C4-2B (cell line): ENCODE data around the gene RP9.

Experiments
- H3K27ac ChIP-seq: fragments of 450-650 bp; 2 replicates; pipeline ENCODE4 v1.5.1; 2017
- CTCF ChIP-seq: fragments of 450-650 bp; conservative IDR thresholded peaks from 2 replicates; pipeline ENCODE4 v1.5.1; 2017; ENCODE audit warnings: mild to moderate bottlenecking
- ZFX ChIP-seq: fragments of 450-650 bp; IDR thresholded peaks from 2 replicates; pipeline ENCODE4 v1.6.1; 2017

The RP9 gene

DNA sequence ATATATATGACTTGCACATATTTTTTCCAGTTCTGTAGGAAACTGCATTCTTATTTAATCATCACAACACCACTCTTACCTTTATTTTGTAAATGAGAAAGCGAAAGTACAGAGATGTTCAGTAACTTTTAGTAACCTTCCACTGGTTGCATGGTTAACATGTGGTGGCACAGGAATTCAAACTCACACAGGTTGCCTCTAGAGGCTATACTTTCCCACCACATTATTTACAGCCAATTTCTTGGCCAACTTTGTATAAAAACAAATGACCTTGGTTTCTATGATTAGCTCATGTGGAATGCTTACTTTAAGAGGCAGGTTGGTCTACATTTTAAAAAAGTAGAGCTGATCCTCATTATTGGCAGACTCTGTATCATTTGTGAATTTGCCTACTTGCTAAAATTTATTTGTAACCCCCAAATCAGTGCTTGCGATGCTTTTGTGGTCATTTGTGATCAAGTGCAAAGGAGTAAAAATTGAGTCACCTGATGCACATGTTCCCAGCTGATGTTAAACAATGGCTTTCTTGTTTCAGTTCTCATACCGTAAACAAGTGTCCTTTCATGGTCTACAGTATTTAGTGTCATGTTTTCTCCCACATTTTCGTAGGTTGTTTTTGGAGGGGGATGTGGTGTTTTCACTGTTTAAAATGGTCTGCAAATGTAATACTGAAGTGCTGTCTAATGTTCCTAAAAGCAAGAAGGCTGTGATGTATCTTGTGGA lies 35.0 kb upstream of the RP9 start:
- H3K27ac ChIP-seq, result no peak overlapping the region
- no peak for TF ChIP-seq ZFX
- no peak for TF ChIP-seq CTCF

GRCh38 chr7:33142585-33142984 lies 33.4 kb upstream of the RP9 start:
- no peak for TF ChIP-seq ZFX
- H3K27ac ChIP-seq, result no peak overlapping the region

DNA sequence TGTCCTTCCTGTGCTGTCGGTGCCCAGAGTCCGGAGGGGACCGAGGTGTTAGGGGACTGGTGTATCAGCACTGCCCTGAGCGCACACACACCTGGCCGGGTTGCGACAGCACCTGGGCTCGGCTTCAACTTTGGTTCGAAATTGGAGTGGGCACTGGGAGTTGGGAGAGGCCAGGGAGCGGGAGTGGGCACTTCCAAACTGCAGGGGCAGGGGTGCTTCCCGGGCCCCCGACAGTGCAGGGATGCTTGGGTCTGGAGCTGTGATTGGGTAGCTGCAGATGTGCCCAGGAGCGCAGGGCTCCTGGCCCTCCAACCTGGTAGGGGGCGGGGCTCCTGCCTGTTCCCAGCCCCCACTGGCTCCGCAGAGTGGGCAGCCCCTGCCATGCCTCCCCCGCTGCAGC lies 27.9 kb upstream of the RP9 start:
- TF ChIP-seq ZFX (no peak), CTCF (no peak)
- H3K27ac ChIP-seq, result no peak overlapping the region

DNA sequence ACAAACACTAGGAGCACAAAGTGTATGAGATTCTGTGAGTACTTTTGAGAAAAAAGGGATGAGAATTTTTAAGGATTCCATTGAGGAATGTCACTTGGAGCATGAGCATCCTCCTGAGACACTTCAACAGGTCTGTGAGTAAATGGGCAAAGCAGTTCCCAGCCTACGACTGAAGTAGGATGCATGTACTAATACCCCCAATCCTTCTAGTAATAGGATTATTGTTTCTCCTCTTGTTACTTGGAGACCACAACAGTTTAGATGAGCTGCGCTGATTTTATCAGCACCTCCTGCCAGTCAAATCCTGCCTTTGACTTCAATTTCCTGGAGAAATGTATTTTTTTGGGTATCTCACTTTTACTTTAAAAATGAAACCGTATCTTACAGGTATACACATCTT lies 21.0 kb upstream of the RP9 start:
- TF ChIP-seq ZFX (no peak), CTCF (no peak)
- no peak overlapping the region for H3K27ac ChIP-seq

GRCh38 chr7:33129806-33130153 lies 20.6 kb upstream of the RP9 start:
- H3K27ac ChIP-seq, result peak overlapping the region; percentile 60
- TF ChIP-seq CTCF (no peak), ZFX (no peak)

- H3K27ac ChIP-seq, result peak within 1 kb of the TSS; percentile 60
- no peak for TF ChIP-seq CTCF
- TF ChIP-seq ZFX, result no peak
Observed at GRCh38 chr7:33128990-33129805, 20.0 kb upstream of the RP9 start, which contains the start of gene BBS9. Gene BBS9, plus strand, starts transcription at chr7:33129564. Its CDS starts 16,689 bp downstream, at chr7:33146253.

GRCh38 chr7:33128631-33128989 lies 19.4 kb upstream of the RP9 start:
- TF ChIP-seq ZFX, result no peak
- no peak for TF ChIP-seq CTCF
- H3K27ac ChIP-seq, result peak overlapping the region; percentile 60

GRCh38 chr7:33127085-33127484 lies 17.9 kb upstream of the RP9 start:
- TF ChIP-seq CTCF, result no peak
- TF ChIP-seq ZFX, result no peak
- H3K27ac ChIP-seq, result no peak overlapping the region
